Measurements from ENCODE around the gene RNF157. TPM values are rescaled to one million over a fixed set of nuclear protein-coding genes. Genes with fewer than 3 reads are reported as not detected.

The RNF157 gene
- total RNA-seq, 1 donor from 2014 or later, result 3.1 TPM

- intact Hi-C loops (cut with micrococcal nuclease), result no loop called here
- POLR2A ChIA-PET, result no interaction called here
- no peak overlapping the region for H3K27ac Mint-ChIP-seq
These were observed 73.4 kb downstream of the RNF157 start for GRCh38 chr17:76166906-76167305.

GRCh38 chr17:76166168-76166567 lies 74.1 kb downstream of the RNF157 start:
- intact Hi-C loops (cut with micrococcal nuclease), result no loop called here
- no peak for ATAC-seq (ENCODE audit: low read depth)
- H3K4me3 Mint-ChIP-seq, result no peak overlapping the region

More at GRCh38 chr17:76166906-76167305, 73.4 kb downstream of the RNF157 start:
- H3K36me3 Mint-ChIP-seq (ENCODE audit: low read depth), result no peaks in the 10 kb centered on the region
- H3K4me3 Mint-ChIP-seq, result no peak overlapping the region
- ATAC-seq (ENCODE audit: low read depth) (no peak), DNase-seq (no peak)
- H3K9me3 Mint-ChIP-seq, result no peaks in the 10 kb centered on the region
- H3K27me3 Mint-ChIP-seq, result no peaks in the 10 kb centered on the region
- H3K4me1 Mint-ChIP-seq, result no peaks in the 10 kb centered on the region
- CTCF ChIA-PET, result interaction anchor here (1.6 to 1.8 kb wide), 2 partner anchors 15 to 113 kb away, joined by 5 to 6 read pairs; no protein-coding TSS in a partner anchor
- TF ChIP-seq, protein P1, sequence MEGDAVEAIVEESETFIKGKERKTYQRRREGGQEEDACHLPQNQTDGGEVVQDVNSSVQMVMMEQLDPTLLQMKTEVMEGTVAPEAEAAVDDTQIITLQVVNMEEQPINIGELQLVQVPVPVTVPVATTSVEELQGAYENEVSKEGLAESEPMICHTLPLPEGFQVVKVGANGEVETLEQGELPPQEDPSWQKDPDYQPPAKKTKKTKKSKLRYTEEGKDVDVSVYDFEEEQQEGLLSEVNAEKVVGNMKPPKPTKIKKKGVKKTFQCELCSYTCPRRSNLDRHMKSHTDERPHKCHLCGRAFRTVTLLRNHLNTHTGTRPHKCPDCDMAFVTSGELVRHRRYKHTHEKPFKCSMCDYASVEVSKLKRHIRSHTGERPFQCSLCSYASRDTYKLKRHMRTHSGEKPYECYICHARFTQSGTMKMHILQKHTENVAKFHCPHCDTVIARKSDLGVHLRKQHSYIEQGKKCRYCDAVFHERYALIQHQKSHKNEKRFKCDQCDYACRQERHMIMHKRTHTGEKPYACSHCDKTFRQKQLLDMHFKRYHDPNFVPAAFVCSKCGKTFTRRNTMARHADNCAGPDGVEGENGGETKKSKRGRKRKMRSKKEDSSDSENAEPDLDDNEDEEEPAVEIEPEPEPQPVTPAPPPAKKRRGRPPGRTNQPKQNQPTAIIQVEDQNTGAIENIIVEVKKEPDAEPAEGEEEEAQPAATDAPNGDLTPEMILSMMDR (IDR thresholded peaks at IDR 0.05), result no peak

DNA sequence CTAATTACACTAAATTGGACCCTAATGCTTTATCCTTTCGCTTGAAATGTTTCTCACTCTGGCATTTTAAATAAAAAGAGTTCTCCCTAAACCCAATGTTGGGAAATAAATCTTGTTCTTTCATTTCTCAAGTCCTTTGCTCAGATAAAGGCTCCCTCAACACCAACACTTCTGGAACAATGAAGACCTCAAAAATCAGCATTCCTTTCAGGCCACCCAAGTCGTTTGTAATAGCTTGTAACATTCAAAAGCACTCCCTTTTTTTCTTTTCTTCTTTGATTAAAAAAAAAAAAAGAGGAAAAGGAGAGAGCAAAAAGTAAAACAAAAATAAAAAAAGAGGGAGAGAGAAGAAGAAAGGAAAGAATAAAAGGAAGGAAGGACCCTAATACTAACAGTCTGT lies 76.0 kb downstream of the RNF157 start:
- intact Hi-C loops (cut with micrococcal nuclease), result no loop called here
- no peaks in the 10 kb centered on the region for H3K36me3 Mint-ChIP-seq (ENCODE audit: low read depth)
- POLR2A ChIA-PET, result no interaction called here
- TF ChIP-seq, protein P1 (IDR thresholded peaks at IDR 0.05), result no peak
- CTCF ChIA-PET, result no interaction called here
- DNase-seq (no peak), ATAC-seq (ENCODE audit: low read depth) (no peak)
- H3K27ac Mint-ChIP-seq, result no peak overlapping the region
- no peaks in the 10 kb centered on the region for H3K9me3 Mint-ChIP-seq
- H3K27me3 Mint-ChIP-seq, result no peaks in the 10 kb centered on the region
- no peaks in the 10 kb centered on the region for H3K4me1 Mint-ChIP-seq
- H3K4me3 Mint-ChIP-seq, result no peak overlapping the region

More at GRCh38 chr17:76166168-76166567, 74.1 kb downstream of the RNF157 start:
- TF ChIP-seq, protein P1 (IDR thresholded peaks at IDR 0.05), result no peak
- DNase-seq, result no peak
- Mint-ChIP-seq H3K4me1 (no peaks in the 10 kb centered on the region), H3K27me3 (no peaks in the 10 kb centered on the region), H3K27ac (no peak overlapping the region), H3K36me3 (ENCODE audit: low read depth) (no peaks in the 10 kb centered on the region), H3K9me3 (no peaks in the 10 kb centered on the region)
- POLR2A ChIA-PET, result no interaction called here
- CTCF ChIA-PET, result interaction anchor here (1.6 kb wide), 1 partner anchor 114 kb away, joined by 5 read pairs; no protein-coding TSS in a partner anchor

GRCh38 chr17:76163919-76164318 lies 76.4 kb downstream of the RNF157 start:
- no peaks in the 10 kb centered on the region for H3K9me3 Mint-ChIP-seq
- H3K4me3 Mint-ChIP-seq, result no peak overlapping the region
- no peak overlapping the region for H3K27ac Mint-ChIP-seq
- no peaks in the 10 kb centered on the region for H3K27me3 Mint-ChIP-seq
- TF ChIP-seq, protein P1 (IDR thresholded peaks at IDR 0.05), result no peak
- ChIA-PET CTCF (no interaction called here), POLR2A (no interaction called here)
- H3K36me3 Mint-ChIP-seq (ENCODE audit: low read depth), result no peaks in the 10 kb centered on the region
- no peak for ATAC-seq (ENCODE audit: low read depth)
- DNase-seq, result no peak
- intact Hi-C loops (cut with micrococcal nuclease), result no loop called here
- H3K4me1 Mint-ChIP-seq, result no peaks in the 10 kb centered on the region

GRCh38 chr17:76161619-76162266 lies 78.5 kb downstream of the RNF157 start:
- H3K4me3 Mint-ChIP-seq, result no peak overlapping the region
- no peak for DNase-seq
- H3K9me3 Mint-ChIP-seq, result no peaks in the 10 kb centered on the region
- H3K27ac Mint-ChIP-seq, result no peak overlapping the region
- no peaks in the 10 kb centered on the region for H3K4me1 Mint-ChIP-seq
- TF ChIP-seq, protein P1 (IDR thresholded peaks at IDR 0.05), result no peak
- peaks cover 5% of the 10 kb centered on the region for H3K27me3 Mint-ChIP-seq
- ChIA-PET CTCF (no interaction called here), POLR2A (no interaction called here)
- intact Hi-C loops (cut with micrococcal nuclease), result no loop called here
- no peaks in the 10 kb centered on the region for H3K36me3 Mint-ChIP-seq (ENCODE audit: low read depth)
- ATAC-seq (ENCODE audit: low read depth), result no peak

All from activated B cell treated with CpG ODN at 0.5 μM for 24 hours (primary cell).